DND-41 (cell line): Measurements from ENCODE around the gene ZNF726.
"Not testable (repeated sequence)": the region's sequence is repeated elsewhere in the genome, so short reads cannot be mapped to it uniquely, and the experiment has no call there.

Source experiments
- CTCF ChIP-seq: IDR thresholded peaks from 2 replicates; pipeline ENCODE4 v1.5.1; 2012; ENCODE audit warnings: borderline replicate concordance, low read length, moderate library complexity, mild to moderate bottlenecking; ENCODE audit not compliant: poor library complexity, severe bottlenecking; ENCODE audit errors: extremely low read depth
- EZH2 ChIP-seq: IDR thresholded peaks from 3 replicates; pipeline ENCODE4 v1.6.1; 2012; ENCODE audit warnings: borderline replicate concordance, low read depth, mild to moderate bottlenecking, moderate library complexity, low read length, inconsistent platforms; ENCODE audit not compliant: severe bottlenecking

- not testable (repeated sequence) for TF ChIP-seq CTCF, EZH2
Observed at GRCh38 chr19:23964334-23964733, 49.6 kb downstream of the ZNF726 start.
